Neural progenitor cell (in vitro differentiated cells): Measurements from ENCODE around the gene NCOA3.

Experiments
- CTCF ChIP-seq: fragments of 200-600 bp; sonication (generic); IDR thresholded peaks from 2 replicates; pipeline ENCODE4 v1.5.1; 2017; ENCODE audit warnings: antibody characterized with exemption, mild to moderate bottlenecking
- EZH2 ChIP-seq: fragments of 200-600 bp; sonication (generic); IDR thresholded peaks from 2 replicates; pipeline ENCODE4 v1.6.1; 2017; ENCODE audit warnings: antibody characterized with exemption, mild to moderate bottlenecking, moderate library complexity
- EZH2phosphoT487 ChIP-seq: fragments of 200-600 bp; sonication (generic); IDR thresholded peaks from 2 replicates; pipeline ENCODE4 v1.6.1; 2017; ENCODE audit warnings: antibody characterized with exemption

- TF ChIP-seq CTCF (no peak), EZH2 (no peak), EZH2phosphoT487 (no peak)
These were observed 152.2 kb downstream of the NCOA3 start for GRCh38 chr20:47653869-47654268.
